Measurements from ENCODE around the gene TOR1B. TPM values are rescaled to one million over a fixed set of nuclear protein-coding genes. Genes with fewer than 3 reads are reported as not detected.
A peak's percentile ranks its signal among the peaks of the same experiment; 100 is the strongest.
"Not testable (repeated sequence)": the region's sequence is repeated elsewhere in the genome, so short reads cannot be mapped to it uniquely, and the experiment has no call there.

The TOR1B gene
- total RNA-seq, 1 donor from 2014 or later, result 14.5 TPM

GRCh38 chr9:129786481-129786880, 16.5 kb upstream of the TOR1B start:
- Histone ChIP-seq H3K4me1 (no peaks in the 10 kb centered on the region), H3K4me3 (no peak overlapping the region), H3K36me3 (no peaks in the 10 kb centered on the region), H3K27ac (no peak overlapping the region), H3K9me3 (no peaks in the 10 kb centered on the region), H3K27me3 (no peaks in the 10 kb centered on the region)
- no peak for DNase-seq (ENCODE audit: extremely low spot score in 2 of 2)
- no peak for TF ChIP-seq CTCF (IDR thresholded peaks at IDR 0.05)
- TF ChIP-seq POLR2A (IDR thresholded peaks at IDR 0.05), result no peak
- TF ChIP-seq POLR2AphosphoS5 (IDR thresholded peaks at IDR 0.05; ENCODE audit: insufficient read depth in 1 of 2, low read depth in 1 of 2), result no peak
- intact Hi-C loops (cut with DNase I), result no loop called here

GRCh38 chr9:129794549-129794948, 8.4 kb upstream of the TOR1B start:
- no peak for DNase-seq (ENCODE audit: extremely low spot score in 2 of 2)
- TF ChIP-seq POLR2A (IDR thresholded peaks at IDR 0.05), result no peak
- no peak for TF ChIP-seq CTCF (IDR thresholded peaks at IDR 0.05)
- TF ChIP-seq POLR2AphosphoS5 (IDR thresholded peaks at IDR 0.05; ENCODE audit: insufficient read depth in 1 of 2, low read depth in 1 of 2), result no peak
- no peaks in the 10 kb centered on the region for H3K4me1 ChIP-seq
- H3K27ac ChIP-seq, result no peak overlapping the region
- no peak overlapping the region for H3K4me3 ChIP-seq
- no peaks in the 10 kb centered on the region for H3K36me3 ChIP-seq
- no peaks in the 10 kb centered on the region for H3K27me3 ChIP-seq
- intact Hi-C loops (cut with DNase I), result no loop called here
- no peaks in the 10 kb centered on the region for H3K9me3 ChIP-seq

GRCh38 chr9:129796029-129796428, 7.0 kb upstream of the TOR1B start:
- H3K27me3 ChIP-seq; intact Hi-C loops (cut with DNase I): not testable (repeated sequence)

GRCh38 chr9:129798973-129799372, 4.0 kb upstream of the TOR1B start:
- Histone ChIP-seq H3K4me3 (no peak overlapping the region), H3K36me3 (no peaks in the 10 kb centered on the region), H3K27me3 (no peaks in the 10 kb centered on the region), H3K4me1 (peaks cover 5% of the 10 kb centered on the region), H3K27ac (no peak overlapping the region), H3K9me3 (no peaks in the 10 kb centered on the region)
- intact Hi-C loops (cut with DNase I), result no loop called here
- TF ChIP-seq POLR2AphosphoS5 (IDR thresholded peaks at IDR 0.05; ENCODE audit: insufficient read depth in 1 of 2, low read depth in 1 of 2) (no peak), CTCF (IDR thresholded peaks at IDR 0.05) (no peak), POLR2A (IDR thresholded peaks at IDR 0.05) (no peak)
- DNase-seq (ENCODE audit: extremely low spot score in 2 of 2), result no peak

More at GRCh38 chr9:129796029-129796428, 7.0 kb upstream of the TOR1B start:
- H3K36me3 ChIP-seq; H3K27ac ChIP-seq; H3K4me1 ChIP-seq; H3K9me3 ChIP-seq; H3K4me3 ChIP-seq; DNase-seq (ENCODE audit: extremely low spot score in 2 of 2): not testable (repeated sequence)

GRCh38 chr9:129801504-129801903, 1.5 kb upstream of the TOR1B start:
- no peak for DNase-seq (ENCODE audit: extremely low spot score in 2 of 2)
- H3K4me3 ChIP-seq, result no peak overlapping the region
- no peaks in the 10 kb centered on the region for H3K9me3 ChIP-seq
- intact Hi-C loops (cut with DNase I), result no loop called here
- no peaks in the 10 kb centered on the region for H3K27me3 ChIP-seq
- no peak overlapping the region for H3K27ac ChIP-seq
- peaks cover 10% of the 10 kb centered on the region for H3K4me1 ChIP-seq
- H3K36me3 ChIP-seq, result peaks cover 0 to under 1% of the 10 kb centered on the region in 2 donors
- TF ChIP-seq CTCF (IDR thresholded peaks at IDR 0.05), result no peak

- intact Hi-C loops (cut with DNase I), result no loop called here
- no peaks in the 10 kb centered on the region for H3K9me3 ChIP-seq
- H3K27me3 ChIP-seq, result no peaks in the 10 kb centered on the region
- peak overlapping the region; percentile 75 for H3K27ac ChIP-seq
- H3K4me1 ChIP-seq, result peaks cover 10% of the 10 kb centered on the region
- no peak for DNase-seq (ENCODE audit: extremely low spot score in 2 of 2)
- peaks cover 0 to 15% of the 10 kb centered on the region in 2 donors for H3K36me3 ChIP-seq
- H3K4me3 ChIP-seq, result peak overlapping the region; percentile 67 to 100
- no peak for TF ChIP-seq CTCF (IDR thresholded peaks at IDR 0.05)
- TF ChIP-seq POLR2A (IDR thresholded peaks at IDR 0.05), result no peak
- TF ChIP-seq POLR2AphosphoS5 (IDR thresholded peaks at IDR 0.05; ENCODE audit: insufficient read depth in 1 of 2, low read depth in 1 of 2), result no peak
Measured at GRCh38 chr9:129803676-129804060, 684 bp downstream of the TOR1B start.

Data from vagina (tissue), 2 donors.